Measurements from ENCODE around the gene FAAP24. TPM values are rescaled to one million over a fixed set of nuclear protein-coding genes. Genes with fewer than 3 reads are reported as not detected.
A peak's percentile ranks its signal among the peaks of the same experiment; 100 is the strongest.

Gene FAAP24, protein sequence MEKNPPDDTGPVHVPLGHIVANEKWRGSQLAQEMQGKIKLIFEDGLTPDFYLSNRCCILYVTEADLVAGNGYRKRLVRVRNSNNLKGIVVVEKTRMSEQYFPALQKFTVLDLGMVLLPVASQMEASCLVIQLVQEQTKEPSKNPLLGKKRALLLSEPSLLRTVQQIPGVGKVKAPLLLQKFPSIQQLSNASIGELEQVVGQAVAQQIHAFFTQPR
- total RNA-seq (1 to 10 TPM in 1 of 6 donors, under 1 TPM in 5; 0.37 to 1.0 (median 0.54) TPM), polyA plus RNA-seq (under 1 TPM; 0.34 to 0.38 TPM)

DNA sequence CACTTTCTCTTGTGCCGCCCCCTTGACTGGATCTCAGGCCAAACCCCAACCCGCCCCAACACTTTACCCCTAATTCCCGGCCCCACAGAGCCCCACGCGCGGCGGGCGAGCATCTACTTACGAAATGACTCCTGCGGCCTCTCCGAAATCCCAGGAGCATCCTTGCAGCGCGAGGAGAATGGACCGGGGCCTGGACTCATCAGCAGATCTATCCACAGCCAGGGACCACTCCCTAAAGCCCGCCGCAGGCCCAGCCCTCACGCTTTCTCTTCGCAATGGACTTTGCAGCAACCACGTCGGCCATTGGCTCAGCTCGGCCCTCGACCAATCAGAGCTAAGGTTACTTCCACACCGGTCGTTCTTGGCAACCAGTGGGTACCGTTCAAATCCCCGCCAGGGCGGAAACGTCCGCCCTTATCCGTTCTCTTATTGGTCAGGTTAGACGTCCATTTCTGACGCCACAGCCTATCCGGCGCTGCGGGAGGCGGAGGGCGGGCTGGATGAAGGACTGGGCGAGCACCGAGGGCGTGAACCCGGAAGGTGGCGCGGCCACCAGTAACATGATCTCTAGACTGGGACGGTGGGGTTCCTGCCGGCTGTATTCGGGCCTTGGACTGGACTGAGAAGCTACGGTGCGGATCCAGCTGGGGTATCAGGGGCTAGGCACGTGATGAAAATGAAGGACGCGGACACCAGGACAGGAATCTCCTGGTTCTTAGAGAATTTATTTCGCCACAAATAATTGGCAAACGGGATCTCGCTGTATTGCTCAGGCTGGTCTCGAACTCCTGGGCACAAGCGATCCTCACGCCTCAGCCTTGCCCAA is at the start of gene FAAP24, which contains the start of gene CEP89:
TSS of gene FAAP24 (plus strand) at position 528 of the 826 bp plus-strand sequence. CDS start 955 bp downstream, outside the sequence.
TSS of gene CEP89 (minus strand) at position 244 of the 826 bp plus-strand sequence. CDS start at position 160, 84 bp downstream.
- H3K27ac ChIP-seq: peak within 1 kb of the TSS in 1 of 4 donors; percentile 40
- WGBS, 2 donors: 0 to 1% methylated on average over 57 of the region's 57 CpGs
- DNase-seq (peak; percentile 95 to 100 (median 98)), FAIRE-seq (peak; percentile 95), ATAC-seq (peak; percentile 98 to 99 (median 98))
- H3K4me1 ChIP-seq: peaks cover 0 to 12% (median 0%) of the 10 kb centered on the region in 3 donors
- no peaks in the 10 kb centered on the region for H3K27me3 ChIP-seq
- peak within 1 kb of the TSS; percentile 54 to 78 (median 64) for H3K4me3 ChIP-seq
- TF ChIP-seq CTCF (IDR thresholded peaks at IDR 0.05): no peak
- H3K9me3 ChIP-seq: no peaks in the 10 kb centered on the region
- intact Hi-C loops (cut with DNase I): loop anchor here in 1 of 3 donors (10.0 kb wide), 1 partner anchor 133 kb away; no protein-coding TSS in a partner anchor
- H3K36me3 ChIP-seq: no peaks in the 10 kb centered on the region

DNA sequence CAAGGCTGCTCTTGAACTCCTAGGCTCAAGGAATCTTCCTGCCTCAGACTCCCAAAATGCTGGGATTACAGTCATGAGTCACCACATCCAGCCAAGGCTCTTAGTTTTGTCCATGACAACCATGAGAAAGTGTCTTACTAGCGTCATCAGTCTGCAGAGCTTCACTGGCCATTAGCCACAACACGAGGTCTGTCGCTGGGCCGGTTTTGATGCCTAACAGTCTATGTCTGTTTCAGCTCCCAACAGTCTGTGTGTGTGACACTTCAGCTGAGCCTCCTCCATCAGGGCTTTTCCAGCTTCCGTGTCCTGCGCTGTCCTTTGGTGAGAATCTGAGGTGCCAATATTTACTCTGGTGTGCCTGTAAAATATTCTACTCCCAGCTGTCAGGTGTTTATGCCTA is 47.8 kb upstream of the FAAP24 start:
- Histone ChIP-seq H3K9me3 (no peaks in the 10 kb centered on the region), H3K4me1 (no peaks in the 10 kb centered on the region), H3K4me3 (no peak overlapping the region), H3K27ac (no peak overlapping the region), H3K27me3 (no peaks in the 10 kb centered on the region), H3K36me3 (peaks cover 0 to 24% (median 0%) of the 10 kb centered on the region in 3 donors)
- ATAC-seq: peak in 2 of 4 donors; percentile 19 to 70
- 96 to 100% methylated on average over 6 of the region's 6 CpGs for WGBS, 2 donors
- intact Hi-C loops (cut with DNase I): no loop called here
- no peak for FAIRE-seq
- no peak for DNase-seq
- no peak for TF ChIP-seq CTCF (IDR thresholded peaks at IDR 0.05)

DNA sequence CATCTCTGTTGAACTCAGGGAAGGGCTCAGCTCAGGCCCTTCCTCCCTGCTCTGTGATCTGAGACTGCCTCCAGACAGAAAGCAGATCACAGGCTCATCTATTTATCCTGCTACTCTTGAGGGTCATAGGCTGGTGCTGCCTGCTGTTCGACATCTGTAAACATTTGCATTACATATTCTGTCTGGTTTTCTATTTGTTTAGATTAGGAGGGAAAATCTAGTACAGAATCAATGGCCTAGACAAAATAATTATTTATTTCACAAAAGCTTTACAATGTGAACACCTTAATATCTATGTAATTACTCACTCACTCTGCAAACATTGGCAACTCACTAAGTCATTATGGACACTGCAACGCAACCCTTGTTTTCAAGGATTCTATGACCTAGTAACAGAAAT is 43.2 kb upstream of the FAAP24 start:
- Histone ChIP-seq H3K27me3 (no peaks in the 10 kb centered on the region), H3K9me3 (no peaks in the 10 kb centered on the region), H3K4me1 (no peaks in the 10 kb centered on the region), H3K27ac (no peak overlapping the region), H3K4me3 (no peak overlapping the region), H3K36me3 (peaks cover 0 to 32% (median 0%) of the 10 kb centered on the region in 3 donors)
- ATAC-seq (no peak), DNase-seq (no peak), FAIRE-seq (no peak)
- 75 to 92% methylated on average over 2 of the region's 2 CpGs for WGBS, 2 donors
- intact Hi-C loops (cut with DNase I): no loop called here
- no peak for TF ChIP-seq CTCF (IDR thresholded peaks at IDR 0.05)

DNA sequence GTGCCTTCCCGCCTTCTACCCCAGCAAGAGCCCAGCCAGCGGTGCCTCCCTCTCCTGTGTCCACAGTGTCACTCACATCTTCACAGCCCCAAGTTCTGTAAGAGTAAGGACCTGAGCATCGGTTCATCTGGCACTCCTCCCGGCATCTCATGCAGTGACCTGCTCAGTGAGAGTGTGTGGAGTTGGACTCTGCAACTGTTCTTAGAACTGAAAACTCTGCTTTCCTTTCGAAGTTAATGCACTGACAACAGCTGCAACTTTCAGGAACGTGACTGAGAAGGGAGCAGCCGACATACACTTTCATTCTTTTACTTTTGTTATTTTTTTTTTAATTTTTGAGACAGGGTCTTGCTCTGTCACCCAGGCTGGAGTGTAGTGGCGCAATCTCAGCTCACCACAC is 41.5 kb upstream of the FAAP24 start:
- intact Hi-C loops (cut with DNase I): no loop called here
- Histone ChIP-seq H3K27ac (no peak overlapping the region), H3K4me3 (no peak overlapping the region), H3K9me3 (no peaks in the 10 kb centered on the region), H3K4me1 (no peaks in the 10 kb centered on the region), H3K36me3 (peaks cover 0 to 20% (median 0%) of the 10 kb centered on the region in 3 donors), H3K27me3 (no peaks in the 10 kb centered on the region)
- 95 to 97% methylated on average over 8 of the region's 8 CpGs for WGBS, 2 donors
- DNase-seq (no peak), FAIRE-seq (no peak), ATAC-seq (no peak)
- no peak for TF ChIP-seq CTCF (IDR thresholded peaks at IDR 0.05)
